HCT116 (cell line): Measurements from ENCODE around the gene FAM229A. TPM values are rescaled to one million over a fixed set of nuclear protein-coding genes. Genes with fewer than 3 reads are reported as not detected.

Source experiments
- ATAC-seq: fragments of 200-7000 bp; cut with Tn5 transposase; 2 replicates; pipeline ENCODE4 v1.9.1; 2020; ENCODE audit warnings: mild to moderate bottlenecking, moderate library complexity
- BruUV-seq: library from RNA; stranded (reverse); fragments of 400-500 nt; replicated peaks from 2 replicates; lab custom pipeline; 2021; lab: Mats Ljungman, UMichigan
- CTCF ChIA-PET: fragments of 300-600 bp; sonication (Branson Sonifier 250); formaldehyde crosslinking; loops from one replicate; lab custom pipeline; 2021; ENCODE audit warnings: antibody characterized with exemption; lab: Charles Lee
- POLR2A ChIA-PET: fragments of 300-600, 350-600 bp; sonication (Branson Sonifier 250); formaldehyde crosslinking; loops from one replicate; lab custom pipeline; 2021; ENCODE audit warnings: antibody characterized with exemption; lab: Charles Lee
- RAD21 ChIA-PET, 2 experiments: fragments of 300-600 bp; sonication (Branson Sonifier 250); formaldehyde crosslinking; loops; one replicate each; lab custom pipeline; 2023; ENCODE audit warnings: low total read pairs in 2 of 2; ENCODE audit not compliant: uncharacterized antibody in 2 of 2, unreplicated experiment in 2 of 2, low non-redundant PET in 1 of 2; lab: Charles Lee
- DNase-seq: peaks from one replicate; pipeline ENCODE4 v3.0.0-alpha.2; 2010; ENCODE audit warnings: low read depth, low spot score
- H2AFZ ChIP-seq: fragments of 200-600 bp; shearing (Covaris generic), sonication (generic); 2 replicates; pipeline ENCODE4 v1.6.1; 2017; ENCODE audit warnings: low read depth, mixed run types, mixed read lengths, antibody characterized with exemption, low read length; ENCODE audit not compliant: poor library complexity, severe bottlenecking
- H3K27ac ChIP-seq: 2 replicates; pipeline ENCODE4 v1.5.1; 2012; ENCODE audit warnings: low read depth, low read length
- H3K27me3 ChIP-seq: fragments of 200-600 bp; sonication (generic); 2 replicates; pipeline ENCODE4 v1.6.1; 2016; ENCODE audit warnings: mixed run types, low read length, mixed read lengths; ENCODE audit not compliant: insufficient read depth
- H3K36me3 ChIP-seq, 2 experiments: fragments of 200-500 bp in 1 of 2; fragments of 200-600 bp in 1 of 2; sonication (Bioruptor generic) in 1 of 2; sonication (generic) in 1 of 2; 2 replicates each; pipeline versions ENCODE4 v1.5.1 to v1.6.1; 2014 to 2016; ENCODE audit warnings: low read length in 2 of 2, inconsistent platforms in 1 of 2, mixed read lengths in 1 of 2, mixed run types in 1 of 2; ENCODE audit not compliant: insufficient read depth in 2 of 2, control insufficient read depth in 1 of 2
- H3K4me1 ChIP-seq, 2 experiments: fragments of 200-600 bp in 1 of 2; sonication (generic) in 1 of 2; 2 replicates each; pipeline versions ENCODE4 v1.5.1 to v1.6.1; 2012 to 2017; ENCODE audit warnings: low read length in 2 of 2, inconsistent platforms in 1 of 2, mild to moderate bottlenecking in 1 of 2, mixed read lengths in 1 of 2, mixed run types in 1 of 2, moderate library complexity in 1 of 2; ENCODE audit not compliant: insufficient read depth in 2 of 2, control insufficient read depth in 1 of 2
- H3K4me2 ChIP-seq: fragments of 200-600 bp; sonication (generic); 2 replicates; pipeline ENCODE4 v1.6.1; 2017; ENCODE audit warnings: mixed run types, low read length, mixed read lengths
- H3K4me3 ChIP-seq, 2 experiments: fragments of 200-600 bp in 1 of 2; sonication (generic) in 1 of 2; replicated peaks in 1 of 2; 2 replicates each; pipeline ENCODE4 v1.5.1; 2011 to 2016; ENCODE audit warnings: low read length in 2 of 2, control low read depth in 1 of 2, low read depth in 1 of 2, mild to moderate bottlenecking in 1 of 2, mixed read lengths in 1 of 2, mixed run types in 1 of 2
- H3K79me2 ChIP-seq: fragments of 200-600 bp; sonication (generic); 2 replicates; pipeline ENCODE4 v1.6.1; 2017; ENCODE audit warnings: mild to moderate bottlenecking, mixed run types, low read length, moderate library complexity, mixed read lengths; ENCODE audit not compliant: insufficient read depth
- H3K9ac ChIP-seq: fragments of 200-600 bp; sonication (generic); 2 replicates; pipeline ENCODE4 v1.6.1; 2016; ENCODE audit warnings: low read length, mixed read lengths
- H3K9me2 ChIP-seq: fragments of 200-600 bp; sonication (generic), shearing (Covaris generic); 2 replicates; pipeline ENCODE4 v1.6.1; 2017; ENCODE audit warnings: mixed run types, mild to moderate bottlenecking, moderate library complexity; ENCODE audit not compliant: insufficient read depth
- H3K9me3 ChIP-seq, 2 experiments: fragments of 200-500 bp in 1 of 2; fragments of 200-600 bp in 1 of 2; sonication (Bioruptor generic) in 1 of 2; sonication (generic) in 1 of 2; 2 replicates each; pipeline ENCODE4 v1.6.1; 2014 to 2017; ENCODE audit warnings: low read length in 2 of 2, mixed read lengths in 2 of 2, inconsistent platforms in 1 of 2, low read depth in 1 of 2, mild to moderate bottlenecking in 1 of 2, mixed run types in 1 of 2, moderate library complexity in 1 of 2; ENCODE audit not compliant: control insufficient read depth in 1 of 2, insufficient read depth in 1 of 2
- H4K20me1 ChIP-seq: fragments of 200-600 bp; sonication (generic), shearing (Covaris generic); 2 replicates; pipeline ENCODE4 v1.6.1; 2017; ENCODE audit warnings: mixed run types, mild to moderate bottlenecking, moderate library complexity; ENCODE audit not compliant: insufficient read depth
- ATF3 ChIP-seq: IDR thresholded peaks from 2 replicates; pipeline ENCODE4 v1.6.1; 2012
- CEBPB ChIP-seq: IDR thresholded peaks from 2 replicates; pipeline ENCODE4 v1.6.1; 2012; ENCODE audit warnings: low read depth
- ELF1 ChIP-seq: IDR thresholded peaks from 2 replicates; pipeline ENCODE4 v1.6.1; 2012; ENCODE audit warnings: low read depth, borderline replicate concordance
- EZH2 ChIP-seq: fragments of 200-600 bp; sonication (generic); IDR thresholded peaks from 2 replicates; pipeline ENCODE4 v1.6.1; 2017; ENCODE audit warnings: antibody characterized with exemption, mixed run types
- EZH2phosphoT487 ChIP-seq: fragments of 200-600 bp; IDR thresholded peaks from 2 replicates; pipeline ENCODE4 v1.6.1; 2018; ENCODE audit warnings: antibody characterized with exemption, borderline replicate concordance
- POLR2A ChIP-seq: IDR thresholded peaks from 2 replicates; pipeline ENCODE4 v1.7.0; 2011; ENCODE audit warnings: borderline replicate concordance; ENCODE audit not compliant: insufficient read depth, insufficient read length; ENCODE audit errors: extremely low read depth
- POLR2AphosphoS5 ChIP-seq: IDR thresholded peaks from 2 replicates; pipeline ENCODE4 v1.6.1; 2011; ENCODE audit warnings: mild to moderate bottlenecking, low read depth, low read length, moderate library complexity
- SIN3A ChIP-seq: IDR thresholded peaks from 2 replicates; pipeline ENCODE4 v1.6.1; 2012; ENCODE audit warnings: low read depth
- YY1 ChIP-seq: IDR thresholded peaks from 2 replicates; pipeline ENCODE4 v1.6.1; 2011; ENCODE audit warnings: low read length, low read depth, moderate library complexity, mild to moderate bottlenecking; ENCODE audit not compliant: insufficient replicate concordance; ENCODE audit errors: extremely low read depth
- intact Hi-C: fragments of 100-400 bp; cut with micrococcal nuclease; formaldehyde crosslinking; loops from 2 replicates; pipeline ENCODE4 v1.10.0; 2022
- total RNA-seq: library from RNA; stranded (reverse); gene quantifications from one replicate; pipeline ENCODE4 v1.2.1, GENCODE V29; 2021; ENCODE audit not compliant: unreplicated experiment
- TF ChIP-seq, protein P1 (sequence below): IDR thresholded peaks from 2 replicates; pipeline ENCODE4 v1.6.1; 2012; ENCODE audit warnings: low read depth

FAM229A gene
- total RNA-seq, 1 experiment from 2014 or later: 16.1 TPM

DNA sequence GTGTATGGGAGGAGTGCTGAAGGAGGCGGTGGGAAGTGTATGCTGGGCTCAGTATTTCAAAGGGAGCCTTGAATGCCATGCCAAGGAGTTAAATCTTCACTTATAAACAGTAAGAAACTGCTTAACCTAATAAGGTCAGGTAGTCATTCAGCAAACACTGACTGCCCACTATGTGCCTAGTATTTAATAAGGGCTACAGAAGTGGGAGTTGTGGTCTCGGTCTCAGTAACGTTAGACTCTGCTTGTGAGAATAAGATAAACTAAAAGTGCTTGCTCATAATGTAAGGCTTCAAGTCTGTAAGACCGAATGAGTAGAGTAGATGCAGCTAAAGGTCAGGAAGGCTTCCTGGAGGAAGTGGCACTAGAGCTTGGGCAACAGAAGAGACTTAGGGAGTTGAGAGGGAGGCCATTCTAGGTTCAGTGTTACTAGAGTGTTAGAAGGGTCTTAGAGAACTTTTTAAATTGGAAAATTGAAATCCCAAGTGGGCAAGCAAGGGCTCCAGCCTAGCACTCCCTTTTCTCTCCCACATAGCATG is 32.3 kb downstream of the FAM229A start:
- H3K4me2 ChIP-seq: no peak overlapping the region
- H3K9ac ChIP-seq: no peak overlapping the region
- H3K27me3 ChIP-seq: no peaks in the 10 kb centered on the region
- intact Hi-C loops: no loop called here
- H3K9me2 ChIP-seq: no peaks in the 10 kb centered on the region
- H3K79me2 ChIP-seq: peaks cover 19% of the 10 kb centered on the region
- no TSS peak for BruUV-seq
- H2AFZ ChIP-seq: no peak overlapping the region
- H3K36me3 ChIP-seq: peaks cover 30 to 55% of the 10 kb centered on the region in 2 experiments
- ATAC-seq (no peak), DNase-seq (no peak)
- peaks cover 19 to 36% of the 10 kb centered on the region in 2 experiments for H3K4me1 ChIP-seq
- no peaks in the 10 kb centered on the region for H4K20me1 ChIP-seq
- POLR2A ChIA-PET: no interaction called here
- TF ChIP-seq ATF3 (no peak), SIN3A (no peak), POLR2A (no peak), YY1 (no peak), CEBPB (no peak), POLR2AphosphoS5 (no peak), EZH2phosphoT487 (no peak), ELF1 (no peak), EZH2 (no peak)
- TF ChIP-seq, protein P1, sequence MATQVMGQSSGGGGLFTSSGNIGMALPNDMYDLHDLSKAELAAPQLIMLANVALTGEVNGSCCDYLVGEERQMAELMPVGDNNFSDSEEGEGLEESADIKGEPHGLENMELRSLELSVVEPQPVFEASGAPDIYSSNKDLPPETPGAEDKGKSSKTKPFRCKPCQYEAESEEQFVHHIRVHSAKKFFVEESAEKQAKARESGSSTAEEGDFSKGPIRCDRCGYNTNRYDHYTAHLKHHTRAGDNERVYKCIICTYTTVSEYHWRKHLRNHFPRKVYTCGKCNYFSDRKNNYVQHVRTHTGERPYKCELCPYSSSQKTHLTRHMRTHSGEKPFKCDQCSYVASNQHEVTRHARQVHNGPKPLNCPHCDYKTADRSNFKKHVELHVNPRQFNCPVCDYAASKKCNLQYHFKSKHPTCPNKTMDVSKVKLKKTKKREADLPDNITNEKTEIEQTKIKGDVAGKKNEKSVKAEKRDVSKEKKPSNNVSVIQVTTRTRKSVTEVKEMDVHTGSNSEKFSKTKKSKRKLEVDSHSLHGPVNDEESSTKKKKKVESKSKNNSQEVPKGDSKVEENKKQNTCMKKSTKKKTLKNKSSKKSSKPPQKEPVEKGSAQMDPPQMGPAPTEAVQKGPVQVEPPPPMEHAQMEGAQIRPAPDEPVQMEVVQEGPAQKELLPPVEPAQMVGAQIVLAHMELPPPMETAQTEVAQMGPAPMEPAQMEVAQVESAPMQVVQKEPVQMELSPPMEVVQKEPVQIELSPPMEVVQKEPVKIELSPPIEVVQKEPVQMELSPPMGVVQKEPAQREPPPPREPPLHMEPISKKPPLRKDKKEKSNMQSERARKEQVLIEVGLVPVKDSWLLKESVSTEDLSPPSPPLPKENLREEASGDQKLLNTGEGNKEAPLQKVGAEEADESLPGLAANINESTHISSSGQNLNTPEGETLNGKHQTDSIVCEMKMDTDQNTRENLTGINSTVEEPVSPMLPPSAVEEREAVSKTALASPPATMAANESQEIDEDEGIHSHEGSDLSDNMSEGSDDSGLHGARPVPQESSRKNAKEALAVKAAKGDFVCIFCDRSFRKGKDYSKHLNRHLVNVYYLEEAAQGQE: no peak
- CTCF ChIA-PET: no interaction called here
- no peak overlapping the region for H3K27ac ChIP-seq
- no peak overlapping the region for H3K4me3 ChIP-seq
- no peaks in the 10 kb centered on the region for H3K9me3 ChIP-seq
- RAD21 ChIA-PET: no interaction called here
